ENCODE results near the gene TMEM132A. TPM values are rescaled to one million over a fixed set of nuclear protein-coding genes. Genes with fewer than 3 reads are reported as not detected.

The TMEM132A gene
- total RNA-seq, 1 experiment from 2014 or later, result 95.5 TPM

DNA sequence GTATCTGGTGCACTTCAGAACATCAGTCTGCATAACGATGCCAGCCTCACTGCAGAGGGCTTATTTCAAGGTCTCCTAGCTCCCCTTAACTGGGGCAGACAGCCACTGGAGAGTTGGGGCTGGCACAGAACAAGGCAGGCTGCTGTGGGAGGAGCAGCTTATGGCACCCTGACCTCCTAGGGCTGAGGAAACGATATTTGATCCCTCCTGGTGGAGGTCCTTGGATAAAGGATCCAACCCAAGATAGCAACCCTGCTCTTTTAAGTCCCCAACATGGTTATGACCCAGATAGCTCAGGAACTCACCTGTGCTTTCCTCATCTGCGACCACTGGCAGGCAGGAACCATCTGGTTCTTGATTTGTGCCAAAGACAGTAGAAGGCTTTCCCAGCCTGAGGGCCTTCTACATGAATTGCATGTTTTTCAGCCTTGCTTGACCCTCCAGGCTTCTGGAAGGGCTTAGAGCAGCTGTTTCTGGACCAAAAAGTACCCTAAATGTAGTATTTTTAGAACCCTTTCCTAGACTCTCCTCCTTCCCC, 7.5 kb upstream of the TMEM132A start:
- H2AFZ ChIP-seq (ENCODE audit: low read length), result no peak overlapping the region
- H2BK15ac ChIP-seq (ENCODE audit: low read depth, low read length), result no peak overlapping the region
- H3K79me2 ChIP-seq (ENCODE audit: insufficient read depth, low read length), result no peaks in the 10 kb centered on the region; the same call in 1 of the 2 replicates
- TF ChIP-seq, protein P1, sequence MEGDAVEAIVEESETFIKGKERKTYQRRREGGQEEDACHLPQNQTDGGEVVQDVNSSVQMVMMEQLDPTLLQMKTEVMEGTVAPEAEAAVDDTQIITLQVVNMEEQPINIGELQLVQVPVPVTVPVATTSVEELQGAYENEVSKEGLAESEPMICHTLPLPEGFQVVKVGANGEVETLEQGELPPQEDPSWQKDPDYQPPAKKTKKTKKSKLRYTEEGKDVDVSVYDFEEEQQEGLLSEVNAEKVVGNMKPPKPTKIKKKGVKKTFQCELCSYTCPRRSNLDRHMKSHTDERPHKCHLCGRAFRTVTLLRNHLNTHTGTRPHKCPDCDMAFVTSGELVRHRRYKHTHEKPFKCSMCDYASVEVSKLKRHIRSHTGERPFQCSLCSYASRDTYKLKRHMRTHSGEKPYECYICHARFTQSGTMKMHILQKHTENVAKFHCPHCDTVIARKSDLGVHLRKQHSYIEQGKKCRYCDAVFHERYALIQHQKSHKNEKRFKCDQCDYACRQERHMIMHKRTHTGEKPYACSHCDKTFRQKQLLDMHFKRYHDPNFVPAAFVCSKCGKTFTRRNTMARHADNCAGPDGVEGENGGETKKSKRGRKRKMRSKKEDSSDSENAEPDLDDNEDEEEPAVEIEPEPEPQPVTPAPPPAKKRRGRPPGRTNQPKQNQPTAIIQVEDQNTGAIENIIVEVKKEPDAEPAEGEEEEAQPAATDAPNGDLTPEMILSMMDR (conservative IDR thresholded peaks at IDR 0.05), result no peak
- H2BK5ac ChIP-seq (ENCODE audit: insufficient read length, low read length), result no peak overlapping the region
- no peak overlapping the region; a peak in 1 of 7 replicates for H3K27ac Mint-ChIP-seq
- H3T11ph ChIP-seq (ENCODE audit: low read length), result no peak overlapping the region
- no peaks in the 10 kb centered on the region for H3K79me1 ChIP-seq (ENCODE audit: insufficient read depth, low read depth, low read length, poor library complexity, severe bottlenecking)
- no peak overlapping the region for H4K8ac ChIP-seq (replicated peaks; ENCODE audit: insufficient read length, low read depth, low read length)
- no peak overlapping the region for H2BK20ac ChIP-seq (ENCODE audit: low read depth, low read length, poor library complexity, severe bottlenecking)
- no peak overlapping the region for H3K18ac ChIP-seq (ENCODE audit: insufficient read length, low read depth, low read length)
- no peak overlapping the region for H4K5ac ChIP-seq (ENCODE audit: insufficient read length, low read depth, low read length)
- no peak overlapping the region for H3K23ac ChIP-seq (ENCODE audit: insufficient read length, low read depth, low read length)
- no peak overlapping the region for H3K4me3 Mint-ChIP-seq
- no peaks in the 10 kb centered on the region; a peak in 1 of 5 replicates for H3K9me3 Mint-ChIP-seq
- peaks cover 14 to 30% (median 15%) of the 10 kb centered on the region in 3 experiments for H3K36me3 Mint-ChIP-seq (ENCODE audit: insufficient read depth in 1 of 3, low read depth in 3 of 3)
- H2AK5ac ChIP-seq (ENCODE audit: insufficient read length, low read length), result no peak overlapping the region
- H2BK12ac ChIP-seq (ENCODE audit: insufficient read length, low read depth, low read length), result no peak overlapping the region
- H3K9me3 ChIP-seq (ENCODE audit: control insufficient read depth, low read depth, low read length), result no peaks in the 10 kb centered on the region
- no peak overlapping the region for H2BK120ac ChIP-seq (ENCODE audit: low read depth, low read length, poor library complexity, severe bottlenecking)
- DNase-seq, result no peak
- H3K23me2 ChIP-seq (ENCODE audit: insufficient read length, low read depth, low read length, poor library complexity, severe bottlenecking), result peaks cover 22% of the 10 kb centered on the region
- H3K4me1 ChIP-seq (ENCODE audit: insufficient read depth, low read length), result peaks cover 2% of the 10 kb centered on the region
- no peak overlapping the region for H4K91ac ChIP-seq (ENCODE audit: insufficient read length, low read depth, low read length)
- H3K14ac ChIP-seq (ENCODE audit: insufficient read depth, low read length), result no peak overlapping the region
- H3K4ac ChIP-seq (ENCODE audit: low read depth, low read length), result no peak overlapping the region
- no peak overlapping the region for H3K27ac ChIP-seq (ENCODE audit: insufficient read length, low read depth, low read length)
- H3K4me1 Mint-ChIP-seq, result peaks cover 40 to 42% of the 10 kb centered on the region in 2 experiments
- H3K27me3 Mint-ChIP-seq (ENCODE audit: low read depth), result peaks cover 10% of the 10 kb centered on the region
- no peak overlapping the region for H3K56ac ChIP-seq (ENCODE audit: insufficient read length, low read depth, low read length)
- H3K27me3 ChIP-seq (ENCODE audit: insufficient read depth, low read length), result no peaks in the 10 kb centered on the region
- no peak overlapping the region for H3K4me2 ChIP-seq (ENCODE audit: insufficient read depth, insufficient read length, low read length)
- no peak overlapping the region for H3K9ac ChIP-seq (ENCODE audit: extremely low read depth, insufficient read length, low read length)
- no peaks in the 10 kb centered on the region for H4K20me1 ChIP-seq (ENCODE audit: control insufficient read depth, insufficient read depth, insufficient read length)
- WGBS (ENCODE audit: extremely low coverage, insufficient read length, low lambda C conversion rate), result no CpG with 5 or more reads among the region's 3 CpGs
